Caco-2 (cell line): ENCODE data around the gene STUM. TPM values are rescaled to one million over a fixed set of nuclear protein-coding genes. Genes with fewer than 3 reads are reported as not detected.

Experiments used
- BruUV-seq: library from RNA; stranded (reverse); fragments of 400-500 nt; replicated peaks from 2 replicates; lab custom pipeline; 2021; lab: Mats Ljungman, UMichigan
- CTCF ChIA-PET: fragments of 300-600 bp; sonication (Branson Sonifier 250); formaldehyde crosslinking; loops from one replicate; lab custom pipeline; 2022; ENCODE audit warnings: antibody characterized with exemption; lab: Charles Lee
- POLR2A ChIA-PET: fragments of 300-600 bp; sonication (Branson Sonifier 250); formaldehyde crosslinking; loops from one replicate; lab custom pipeline; 2022; ENCODE audit warnings: antibody characterized with exemption; lab: Charles Lee
- DNase-seq, 2 experiments: peaks; one replicate each; pipeline versions ENCODE4 v3.0.0 to v3.0.0-alpha.2; 2020 to 2022
- H3K27me3 ChIP-seq: replicated peaks from 2 replicates; pipeline ENCODE4 v1.6.0; 2011; ENCODE audit warnings: low read length; ENCODE audit not compliant: control insufficient read depth, insufficient read depth
- H3K36me3 ChIP-seq: 2 replicates; pipeline ENCODE4 v1.5.1; 2011; ENCODE audit warnings: low read length; ENCODE audit not compliant: control insufficient read depth, insufficient read depth
- H3K4me1 ChIP-seq: fragments of 250-450 bp; sonication (Bioruptor Pico); 2 replicates; pipeline ENCODE4 v1.5.1; 2020; ENCODE audit warnings: mild to moderate bottlenecking
- H3K4me3 ChIP-seq: 2 replicates; pipeline ENCODE4 v1.5.1; 2011; ENCODE audit warnings: low read depth, mild to moderate bottlenecking, control low read depth, low read length
- H3K9me3 ChIP-seq: fragments of 250-450 bp; sonication (Bioruptor Pico); 2 replicates; pipeline ENCODE4 v1.5.1; 2020; ENCODE audit warnings: mild to moderate bottlenecking, moderate library complexity
- H3K27ac Mint-ChIP-seq: one replicate; pipeline ENCODE4 v1.8.0; 2022; ENCODE audit warnings: mixed read lengths; ENCODE audit not compliant: unreplicated experiment
- H3K27me3 Mint-ChIP-seq: one replicate; pipeline ENCODE4 v1.8.0; 2022; ENCODE audit warnings: mixed read lengths; ENCODE audit not compliant: insufficient read depth, unreplicated experiment
- H3K36me3 Mint-ChIP-seq: one replicate; pipeline ENCODE4 v1.8.0; 2022; ENCODE audit warnings: mild to moderate bottlenecking, mixed read lengths; ENCODE audit not compliant: insufficient read depth, unreplicated experiment
- H3K4me1 Mint-ChIP-seq: one replicate; pipeline ENCODE4 v1.8.0; 2022; ENCODE audit warnings: low read depth, mixed read lengths; ENCODE audit not compliant: unreplicated experiment
- H3K4me3 Mint-ChIP-seq: one replicate; pipeline ENCODE4 v1.8.0; 2022; ENCODE audit warnings: mild to moderate bottlenecking, moderate library complexity, mixed read lengths; ENCODE audit not compliant: unreplicated experiment
- H3K9me3 Mint-ChIP-seq: one replicate; pipeline ENCODE4 v1.8.0; 2022; ENCODE audit warnings: mixed read lengths; ENCODE audit not compliant: unreplicated experiment
- intact Hi-C: fragments of 100-400 bp; cut with micrococcal nuclease; formaldehyde crosslinking; loops from one replicate; pipeline ENCODE4 v1.10.0; 2022; ENCODE audit not compliant: unreplicated experiment
- total RNA-seq: library from RNA; stranded (reverse); gene quantifications from 2 replicates; pipeline ENCODE4 v1.2.3, GENCODE V29; 2022
- TF ChIP-seq, protein P1 (sequence below), 2 experiments: fragments of 200-600 bp in 1 of 2; IDR thresholded peaks; 1 replicate in 1 of 2; 2 replicates in 1 of 2; pipeline versions ENCODE4 v1.5.1 to v1.8.0; 2011 to 2022; ENCODE audit warnings: antibody characterized with exemption in 1 of 2, control low read depth in 1 of 2, inconsistent platforms in 1 of 2, low read depth in 1 of 2, low read length in 1 of 2, mild to moderate bottlenecking in 1 of 2, moderate library complexity in 1 of 2; ENCODE audit not compliant: insufficient read depth in 1 of 2, severe bottlenecking in 1 of 2, unreplicated experiment in 1 of 2

The STUM gene
- total RNA-seq, 1 experiment from 2014 or later: 1.7 TPM

DNA sequence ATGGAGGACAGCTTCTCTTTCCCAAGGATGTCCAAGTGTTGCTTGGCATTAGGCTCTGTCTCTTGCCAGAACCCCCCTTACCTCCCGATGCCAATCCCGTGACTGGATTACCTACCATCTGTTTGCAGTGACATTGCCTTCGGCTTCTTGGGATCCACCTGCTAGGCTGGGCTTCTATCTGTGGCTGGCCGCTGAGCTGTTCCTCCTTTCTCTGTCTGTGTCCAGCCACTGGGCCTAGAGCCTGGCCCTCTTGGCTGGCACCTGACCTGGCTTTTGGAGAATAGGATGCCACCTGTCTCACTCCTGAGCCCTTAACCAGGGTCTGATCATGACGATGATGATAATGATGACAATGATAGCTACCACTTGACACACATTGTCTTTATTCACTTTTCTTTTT is 41.6 kb upstream of the STUM start:
- intact Hi-C loops: no loop called here
- peaks cover 16% of the 10 kb centered on the region for H3K4me1 ChIP-seq
- Mint-ChIP-seq H3K9me3 (no peaks in the 10 kb centered on the region), H3K4me3 (no peak overlapping the region), H3K27ac (no peak overlapping the region), H3K36me3 (no peaks in the 10 kb centered on the region), H3K4me1 (peaks cover 7% of the 10 kb centered on the region), H3K27me3 (peaks cover 6% of the 10 kb centered on the region)
- CTCF ChIA-PET: no interaction called here
- TF ChIP-seq, protein P1, sequence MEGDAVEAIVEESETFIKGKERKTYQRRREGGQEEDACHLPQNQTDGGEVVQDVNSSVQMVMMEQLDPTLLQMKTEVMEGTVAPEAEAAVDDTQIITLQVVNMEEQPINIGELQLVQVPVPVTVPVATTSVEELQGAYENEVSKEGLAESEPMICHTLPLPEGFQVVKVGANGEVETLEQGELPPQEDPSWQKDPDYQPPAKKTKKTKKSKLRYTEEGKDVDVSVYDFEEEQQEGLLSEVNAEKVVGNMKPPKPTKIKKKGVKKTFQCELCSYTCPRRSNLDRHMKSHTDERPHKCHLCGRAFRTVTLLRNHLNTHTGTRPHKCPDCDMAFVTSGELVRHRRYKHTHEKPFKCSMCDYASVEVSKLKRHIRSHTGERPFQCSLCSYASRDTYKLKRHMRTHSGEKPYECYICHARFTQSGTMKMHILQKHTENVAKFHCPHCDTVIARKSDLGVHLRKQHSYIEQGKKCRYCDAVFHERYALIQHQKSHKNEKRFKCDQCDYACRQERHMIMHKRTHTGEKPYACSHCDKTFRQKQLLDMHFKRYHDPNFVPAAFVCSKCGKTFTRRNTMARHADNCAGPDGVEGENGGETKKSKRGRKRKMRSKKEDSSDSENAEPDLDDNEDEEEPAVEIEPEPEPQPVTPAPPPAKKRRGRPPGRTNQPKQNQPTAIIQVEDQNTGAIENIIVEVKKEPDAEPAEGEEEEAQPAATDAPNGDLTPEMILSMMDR (IDR thresholded peaks at IDR 0.05; ENCODE audit: insufficient read depth in 1 of 2, low read depth in 1 of 2, low read length in 1 of 2, severe bottlenecking in 1 of 2, unreplicated experiment in 1 of 2): no peak
- H3K27me3 ChIP-seq: no peaks in the 10 kb centered on the region
- POLR2A ChIA-PET: interaction anchor here (0.6 kb wide), 1 partner anchor 26 kb away, joined by 3 read pairs; no protein-coding TSS in a partner anchor
- no TSS peak for BruUV-seq
- H3K4me3 ChIP-seq: no peak overlapping the region
- H3K36me3 ChIP-seq: no peaks in the 10 kb centered on the region
- H3K9me3 ChIP-seq: no peaks in the 10 kb centered on the region
- DNase-seq: no peak

DNA sequence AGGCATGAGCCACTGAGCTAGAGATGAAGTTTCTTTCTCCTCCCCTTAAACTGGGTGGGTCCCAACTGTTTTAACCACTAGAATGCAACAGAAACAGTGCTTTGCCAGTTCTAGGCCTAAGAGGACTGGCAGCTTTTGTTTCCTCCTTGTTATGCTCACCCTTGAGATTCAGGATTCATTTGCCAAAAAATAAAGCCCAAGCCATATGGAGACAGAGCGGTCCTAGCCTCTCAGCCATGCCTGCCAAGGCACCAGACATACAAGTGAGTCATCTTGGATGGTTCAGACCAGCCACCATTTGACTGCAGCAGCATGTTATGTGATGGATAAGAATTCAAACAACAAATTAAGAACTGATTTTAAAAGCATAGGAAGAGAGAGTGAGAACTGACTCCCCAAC is 38.1 kb upstream of the STUM start:
- TF ChIP-seq, protein P1 (IDR thresholded peaks at IDR 0.05; ENCODE audit: insufficient read depth in 1 of 2, low read depth in 1 of 2, low read length in 1 of 2, severe bottlenecking in 1 of 2, unreplicated experiment in 1 of 2): no peak
- H3K27me3 ChIP-seq: no peaks in the 10 kb centered on the region
- no peak overlapping the region for H3K4me3 ChIP-seq
- Mint-ChIP-seq H3K36me3 (no peaks in the 10 kb centered on the region), H3K4me1 (peaks cover 10% of the 10 kb centered on the region), H3K27me3 (no peaks in the 10 kb centered on the region), H3K4me3 (no peak overlapping the region), H3K9me3 (no peaks in the 10 kb centered on the region), H3K27ac (no peak overlapping the region)
- H3K4me1 ChIP-seq: peaks cover 15% of the 10 kb centered on the region
- H3K9me3 ChIP-seq: no peaks in the 10 kb centered on the region
- no peaks in the 10 kb centered on the region for H3K36me3 ChIP-seq
- ChIA-PET CTCF (no interaction called here), POLR2A (no interaction called here)
- no TSS peak for BruUV-seq
- intact Hi-C loops: no loop called here
- no peak for DNase-seq

DNA sequence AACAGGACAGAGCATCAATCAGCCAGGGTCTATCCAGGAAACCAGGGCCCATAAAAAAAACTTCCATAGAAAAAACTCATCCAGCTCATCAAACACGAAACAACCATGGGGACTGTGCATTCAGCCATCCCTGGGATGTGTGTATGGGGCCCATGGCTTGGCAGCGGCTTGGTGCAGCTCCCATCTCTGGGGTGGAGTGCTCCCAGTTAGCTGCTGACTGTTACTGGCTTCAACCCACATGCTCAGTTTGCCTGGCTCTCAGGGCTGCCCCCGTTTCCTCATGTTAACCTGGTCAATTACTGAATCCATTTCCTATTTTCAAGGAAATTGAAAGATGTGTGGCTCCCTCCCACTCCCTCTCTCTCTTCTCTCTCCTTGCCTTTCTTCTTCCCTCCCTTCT is 37.3 kb upstream of the STUM start:
- intact Hi-C loops: no loop called here
- no peak for DNase-seq
- Histone ChIP-seq H3K36me3 (no peaks in the 10 kb centered on the region), H3K4me1 (peaks cover 12% of the 10 kb centered on the region), H3K9me3 (no peaks in the 10 kb centered on the region), H3K27me3 (no peaks in the 10 kb centered on the region), H3K4me3 (no peak overlapping the region)
- H3K4me1 Mint-ChIP-seq: peaks cover 10% of the 10 kb centered on the region
- no peaks in the 10 kb centered on the region for H3K27me3 Mint-ChIP-seq
- POLR2A ChIA-PET: no interaction called here
- no TSS peak for BruUV-seq
- H3K36me3 Mint-ChIP-seq: no peaks in the 10 kb centered on the region
- H3K9me3 Mint-ChIP-seq: no peaks in the 10 kb centered on the region
- H3K4me3 Mint-ChIP-seq: no peak overlapping the region
- TF ChIP-seq, protein P1 (IDR thresholded peaks at IDR 0.05; ENCODE audit: insufficient read depth in 1 of 2, low read depth in 1 of 2, low read length in 1 of 2, severe bottlenecking in 1 of 2, unreplicated experiment in 1 of 2): no peak
- no peak overlapping the region for H3K27ac Mint-ChIP-seq
- CTCF ChIA-PET: no interaction called here
